PC-9 (cell line): ENCODE data around the gene OSBPL10.

Source experiments
- CTCF ChIP-seq: fragments of 200-600 bp; sonication (generic); conservative IDR thresholded peaks from 2 replicates; pipeline ENCODE4 v1.6.1; 2017; ENCODE audit warnings: mixed run types, antibody characterized with exemption, mild to moderate bottlenecking, moderate library complexity
- EZH2 ChIP-seq: fragments of 200-600 bp; sonication (generic); IDR thresholded peaks from 2 replicates; pipeline ENCODE4 v1.8.0; 2017; ENCODE audit warnings: antibody characterized with exemption, low read depth

GRCh38 chr3:31714495-31715280, 266.4 kb downstream of the OSBPL10 start:
- TF ChIP-seq CTCF, result no peak
- no peak for TF ChIP-seq EZH2
